ENCODE results near the gene KRTAP10-5. TPM values are rescaled to one million over a fixed set of nuclear protein-coding genes. Genes with fewer than 3 reads are reported as not detected.
A peak's percentile ranks its signal among the peaks of the same experiment; 100 is the strongest.

The KRTAP10-5 gene
- total and polyA plus RNA-seq, 9 of the 15 experiments (the other 6 are each of a cell fraction or from before 2014, with no cell fraction given): not detected

DNA sequence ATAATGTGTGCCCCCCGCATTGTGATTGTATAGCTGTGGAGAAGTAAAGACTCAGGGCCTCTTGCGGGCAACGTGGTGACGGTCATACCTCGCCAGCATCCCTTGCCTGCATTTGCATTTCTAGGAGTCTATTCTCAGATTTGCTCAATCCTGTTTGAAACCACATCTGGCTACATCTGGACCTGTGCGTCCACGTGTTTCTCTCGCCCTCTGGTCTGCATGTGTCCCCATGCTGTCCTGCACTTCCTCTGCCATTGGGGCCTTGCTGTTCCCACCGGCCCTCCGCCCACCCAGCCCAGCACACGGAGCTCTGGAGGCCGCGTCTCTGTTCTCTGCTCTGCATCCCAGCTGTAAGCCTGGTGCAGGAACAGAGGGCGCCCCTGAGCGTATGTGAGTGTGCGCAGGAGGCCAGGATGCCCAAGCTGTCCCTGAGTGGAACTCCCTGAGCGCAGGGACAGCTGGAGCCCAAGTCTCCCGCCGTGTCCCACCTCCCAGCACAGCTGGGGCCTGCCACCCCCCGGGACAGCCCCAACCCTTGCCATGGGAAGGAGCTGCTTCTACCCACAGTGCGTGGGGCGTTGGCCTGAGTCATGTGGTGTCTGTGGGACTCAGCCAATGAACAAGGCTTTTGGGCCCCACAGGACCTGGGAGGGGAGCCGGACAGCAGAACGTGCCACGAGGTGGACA, 30.7 kb downstream of the KRTAP10-5 start:
- BruUV-seq (replicated peaks): no TSS peak
- ChIA-PET POLR2A (interaction anchor here (0.8 kb wide), 1 partner anchor 9 kb away, joined by 4 read pairs; no protein-coding TSS in a partner anchor), CTCF (ENCODE audit: low intra/inter-chr PET ratio) (no interaction called here)

DNA sequence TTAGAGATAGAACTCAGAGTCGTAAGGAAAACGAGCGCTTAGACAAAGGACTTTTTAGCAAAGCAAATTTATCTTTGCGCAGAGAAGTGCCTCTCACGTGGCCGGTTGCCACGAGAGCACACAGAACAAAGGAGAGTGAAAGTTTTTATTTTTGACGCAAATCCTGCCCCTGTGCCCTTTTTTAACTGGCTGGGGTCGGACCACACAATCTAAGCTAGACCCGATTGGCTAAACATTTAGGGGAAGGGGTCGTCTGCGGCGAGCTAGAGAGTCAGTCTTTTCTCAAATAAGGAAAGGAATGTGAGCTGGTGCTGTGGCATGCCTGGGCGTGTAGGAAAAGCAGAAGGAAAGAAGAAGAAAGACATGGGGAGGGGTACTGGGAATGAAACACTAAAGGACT, 31.5 kb downstream of the KRTAP10-5 start:
- ATAC-seq (no peak), DNase-seq (ENCODE audit: extremely low read depth in 1 of 4, low spot score in 3 of 4) (no peak), FAIRE-seq (no peak)
- no peaks in the 10 kb centered on the region for H3K36me3 ChIP-seq (ENCODE audit: control insufficient read depth, insufficient read depth, low read length)
- H3K4me1 ChIP-seq (replicated peaks in 1 of 2; ENCODE audit: control insufficient read depth in 2 of 2, insufficient read depth in 2 of 2, low read length in 2 of 2): peaks cover 0 to 4% of the 10 kb centered on the region in 2 experiments; a peak in 1 of 5 replicates
- CTCF ChIA-PET (ENCODE audit: low intra/inter-chr PET ratio): no interaction called here
- H3K4me3 ChIP-seq: no peak overlapping the region
- no peaks in the 10 kb centered on the region for H3K9me3 ChIP-seq (replicated peaks; ENCODE audit: control insufficient read depth, insufficient read depth, low read depth, low read length)
- no peak overlapping the region for H3K4me2 ChIP-seq (ENCODE audit: insufficient read depth, low read length)
- no peak overlapping the region for H2AFZ ChIP-seq (ENCODE audit: low read depth, low read length)
- BruUV-seq (replicated peaks): no TSS peak
- POLR2A ChIA-PET: no interaction called here
- no peaks in the 10 kb centered on the region for H3K79me2 ChIP-seq (ENCODE audit: control insufficient read depth, insufficient read depth, low read length)
- intact Hi-C loops (cut with micrococcal nuclease) (no loop called here), in situ Hi-C loops (cut with MboI) (no loop called here)
- no peak overlapping the region for H3K27ac ChIP-seq (ENCODE audit: extremely low read depth, low read depth, low read length)
- no peaks in the 10 kb centered on the region for H3K9me1 ChIP-seq (ENCODE audit: control insufficient read depth, insufficient read depth, low read length)
- WGBS (ENCODE audit: insufficient coverage, low coverage, missing lambda C conversion rate): 5% methylated on average over 14 of the region's 14 CpGs
- peaks cover 16 to 41% of the 10 kb centered on the region in 2 experiments; a peak in 4 of 5 replicates for H3K27me3 ChIP-seq (ENCODE audit: control insufficient read depth in 2 of 2, insufficient read depth in 2 of 2, low read length in 2 of 2)
- no peak overlapping the region for H3K9ac ChIP-seq (ENCODE audit: insufficient read depth in 1 of 2, low read depth in 2 of 2, low read length in 2 of 2)
- H4K20me1 ChIP-seq (replicated peaks; ENCODE audit: control insufficient read depth, insufficient read depth, low read length): no peaks in the 10 kb centered on the region
- no peak for TF ChIP-seq TAL1 (IDR thresholded peaks at IDR 0.05)
- no peak for TF ChIP-seq RBM22 (IDR thresholded peaks at IDR 0.05; ENCODE audit: low read depth, low read length, poor library complexity, severe bottlenecking)
- TF ChIP-seq MEIS2 (IDR thresholded peaks at IDR 0.05; ENCODE audit: partially characterized antibody): no peak
- no peak for TF ChIP-seq HDAC1 (IDR thresholded peaks at IDR 0.05)
- no peak for TF ChIP-seq ZKSCAN8 (CRISPR knock-in tag; IDR thresholded peaks at IDR 0.05)
- TF ChIP-seq SREBF2 (CRISPR knock-in tag; IDR thresholded peaks at IDR 0.05): no peak
- no peak for TF ChIP-seq ARID1B (IDR thresholded peaks at IDR 0.05)
- TF ChIP-seq ZSCAN29 (IDR thresholded peaks at IDR 0.05): no peak
- TF ChIP-seq GTF2F1 (IDR thresholded peaks at IDR 0.05; ENCODE audit: low read depth, low read length): no peak
- TF ChIP-seq MED1 (CRISPR knock-in tag; IDR thresholded peaks at IDR 0.05; ENCODE audit: borderline replicate concordance): no peak
- TF ChIP-seq, protein P1, sequence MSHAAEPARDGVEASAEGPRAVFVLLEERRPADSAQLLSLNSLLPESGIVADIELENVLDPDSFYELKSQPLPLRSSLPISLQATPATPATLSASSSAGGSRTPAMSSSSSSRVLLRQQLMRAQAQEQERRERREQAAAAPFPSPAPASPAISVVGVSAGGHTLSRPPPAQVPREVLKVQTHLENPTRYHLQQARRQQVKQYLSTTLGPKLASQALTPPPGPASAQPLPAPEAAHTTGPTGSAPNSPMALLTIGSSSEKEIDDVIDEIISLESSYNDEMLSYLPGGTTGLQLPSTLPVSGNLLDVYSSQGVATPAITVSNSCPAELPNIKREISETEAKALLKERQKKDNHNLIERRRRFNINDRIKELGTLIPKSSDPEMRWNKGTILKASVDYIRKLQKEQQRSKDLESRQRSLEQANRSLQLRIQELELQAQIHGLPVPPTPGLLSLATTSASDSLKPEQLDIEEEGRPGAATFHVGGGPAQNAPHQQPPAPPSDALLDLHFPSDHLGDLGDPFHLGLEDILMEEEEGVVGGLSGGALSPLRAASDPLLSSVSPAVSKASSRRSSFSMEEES (CRISPR knock-in tag; IDR thresholded peaks at IDR 0.05): no peak

More for the DNA sequence above, 30.7 kb downstream of the KRTAP10-5 start:
- ATAC-seq (peak; percentile 26; the same call in 1 of the 3 replicates), FAIRE-seq (no peak), DNase-seq (ENCODE audit: extremely low read depth in 1 of 4, low spot score in 3 of 4) (peak in 1 of 4 experiments; percentile 3)
- Histone ChIP-seq H3K4me1 (replicated peaks in 1 of 2; ENCODE audit: control insufficient read depth in 2 of 2, insufficient read depth in 2 of 2, low read length in 2 of 2) (peaks cover 0 to 4% of the 10 kb centered on the region in 2 experiments; a peak in 1 of 5 replicates), H3K27me3 (ENCODE audit: control insufficient read depth in 2 of 2, insufficient read depth in 2 of 2, low read length in 2 of 2) (peaks cover 23 to 46% of the 10 kb centered on the region in 2 experiments; a peak in 4 of 5 replicates), H4K20me1 (replicated peaks; ENCODE audit: control insufficient read depth, insufficient read depth, low read length) (no peaks in the 10 kb centered on the region), H3K9me1 (ENCODE audit: control insufficient read depth, insufficient read depth, low read length) (no peaks in the 10 kb centered on the region), H2AFZ (ENCODE audit: low read depth, low read length) (no peak overlapping the region), H3K4me3 (no peak overlapping the region), H3K79me2 (ENCODE audit: control insufficient read depth, insufficient read depth, low read length) (no peaks in the 10 kb centered on the region), H3K9ac (ENCODE audit: insufficient read depth in 1 of 2, low read depth in 2 of 2, low read length in 2 of 2) (no peak overlapping the region), H3K4me2 (ENCODE audit: insufficient read depth, low read length) (no peak overlapping the region), H3K9me3 (replicated peaks; ENCODE audit: control insufficient read depth, insufficient read depth, low read depth, low read length) (no peaks in the 10 kb centered on the region), H3K27ac (ENCODE audit: extremely low read depth, low read depth, low read length) (no peak overlapping the region), H3K36me3 (ENCODE audit: control insufficient read depth, insufficient read depth, low read length) (no peaks in the 10 kb centered on the region)
- 4% methylated on average over 22 of the region's 25 CpGs for WGBS (ENCODE audit: insufficient coverage, low coverage, missing lambda C conversion rate)
- intact Hi-C loops (cut with micrococcal nuclease) (no loop called here), in situ Hi-C loops (cut with MboI) (no loop called here)
- TF ChIP-seq, protein P2, sequence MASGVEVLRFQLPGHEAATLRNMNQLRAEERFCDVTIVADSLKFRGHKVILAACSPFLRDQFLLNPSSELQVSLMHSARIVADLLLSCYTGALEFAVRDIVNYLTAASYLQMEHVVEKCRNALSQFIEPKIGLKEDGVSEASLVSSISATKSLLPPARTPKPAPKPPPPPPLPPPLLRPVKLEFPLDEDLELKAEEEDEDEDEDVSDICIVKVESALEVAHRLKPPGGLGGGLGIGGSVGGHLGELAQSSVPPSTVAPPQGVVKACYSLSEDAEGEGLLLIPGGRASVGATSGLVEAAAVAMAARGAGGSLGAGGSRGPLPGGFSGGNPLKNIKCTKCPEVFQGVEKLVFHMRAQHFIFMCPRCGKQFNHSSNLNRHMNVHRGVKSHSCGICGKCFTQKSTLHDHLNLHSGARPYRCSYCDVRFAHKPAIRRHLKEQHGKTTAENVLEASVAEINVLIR (CRISPR knock-in tag; IDR thresholded peaks at IDR 0.05): no peak
- TF ChIP-seq NRF1 (conservative IDR thresholded peaks at IDR 0.05 in 1 of 2, IDR thresholded peaks at IDR 0.05 in 1 of 2) (peak; percentile 28 to 32; a peak in 1 of 4 replicates), SMAD3 (CRISPR knock-in tag; conservative IDR thresholded peaks at IDR 0.05) (no peak)
